Loucy (cell line): ENCODE measurements around the gene INAFM2.

ENCODE experiments used
- CTCF ChIP-seq: fragments of 200-600 bp; sonication (generic); conservative IDR thresholded peaks from 2 replicates; pipeline ENCODE4 v1.5.1; 2014; ENCODE audit warnings: mild to moderate bottlenecking, antibody characterized with exemption, low read length
- EZH2phosphoT487 ChIP-seq: fragments of 200-600 bp; IDR thresholded peaks from 2 replicates; pipeline ENCODE4 v1.6.1; 2018; ENCODE audit warnings: antibody characterized with exemption, mild to moderate bottlenecking, moderate library complexity, borderline replicate concordance

GRCh38 chr15:40278026-40278425 lies 45.5 kb upstream of the INAFM2 start:
- no peak for TF ChIP-seq CTCF
- no peak for TF ChIP-seq EZH2phosphoT487
